Epithelial cell of proximal tubule (primary cell): ENCODE measurements around the gene DTNB. TPM values are rescaled to one million over a fixed set of nuclear protein-coding genes. Genes with fewer than 3 reads are reported as not detected.
"Not testable (repeated sequence)": the region's sequence is repeated elsewhere in the genome, so short reads cannot be mapped to it uniquely, and the experiment has no call there.

ENCODE experiments used
- DNase-seq: peaks from one replicate; pipeline ENCODE4 v3.0.0-alpha.2; 2011; ENCODE audit warnings: low read depth
- H3K4me3 ChIP-seq: 2 replicates; pipeline ENCODE4 v1.5.1; 2011; ENCODE audit warnings: low read depth, mild to moderate bottlenecking, low read length
- total RNA-seq: library from RNA; depleted of rRNA; stranded (reverse); fragments of >200 nt; gene quantifications from 2 replicates; pipeline ENCODE4 v1.2.3, GENCODE V29; 2015
- TF ChIP-seq, protein P1 (sequence below): conservative IDR thresholded peaks from 2 replicates; pipeline ENCODE4 v1.5.1; 2012; ENCODE audit warnings: low read depth, mild to moderate bottlenecking, low read length

The DTNB gene
- total RNA-seq, 1 donor from 2014 or later: 4.8 TPM

GRCh38 chr2:25541378-25541777 is 132.0 kb downstream of the DTNB start:
- TF ChIP-seq, protein P1, sequence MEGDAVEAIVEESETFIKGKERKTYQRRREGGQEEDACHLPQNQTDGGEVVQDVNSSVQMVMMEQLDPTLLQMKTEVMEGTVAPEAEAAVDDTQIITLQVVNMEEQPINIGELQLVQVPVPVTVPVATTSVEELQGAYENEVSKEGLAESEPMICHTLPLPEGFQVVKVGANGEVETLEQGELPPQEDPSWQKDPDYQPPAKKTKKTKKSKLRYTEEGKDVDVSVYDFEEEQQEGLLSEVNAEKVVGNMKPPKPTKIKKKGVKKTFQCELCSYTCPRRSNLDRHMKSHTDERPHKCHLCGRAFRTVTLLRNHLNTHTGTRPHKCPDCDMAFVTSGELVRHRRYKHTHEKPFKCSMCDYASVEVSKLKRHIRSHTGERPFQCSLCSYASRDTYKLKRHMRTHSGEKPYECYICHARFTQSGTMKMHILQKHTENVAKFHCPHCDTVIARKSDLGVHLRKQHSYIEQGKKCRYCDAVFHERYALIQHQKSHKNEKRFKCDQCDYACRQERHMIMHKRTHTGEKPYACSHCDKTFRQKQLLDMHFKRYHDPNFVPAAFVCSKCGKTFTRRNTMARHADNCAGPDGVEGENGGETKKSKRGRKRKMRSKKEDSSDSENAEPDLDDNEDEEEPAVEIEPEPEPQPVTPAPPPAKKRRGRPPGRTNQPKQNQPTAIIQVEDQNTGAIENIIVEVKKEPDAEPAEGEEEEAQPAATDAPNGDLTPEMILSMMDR: no peak
- no peak overlapping the region for H3K4me3 ChIP-seq
- DNase-seq: no peak

- TF ChIP-seq, protein P1: no peak
- DNase-seq: no peak
- H3K4me3 ChIP-seq: no peak overlapping the region
These were observed 134.2 kb downstream of the DTNB start for GRCh38 chr2:25539136-25539535.

DNA sequence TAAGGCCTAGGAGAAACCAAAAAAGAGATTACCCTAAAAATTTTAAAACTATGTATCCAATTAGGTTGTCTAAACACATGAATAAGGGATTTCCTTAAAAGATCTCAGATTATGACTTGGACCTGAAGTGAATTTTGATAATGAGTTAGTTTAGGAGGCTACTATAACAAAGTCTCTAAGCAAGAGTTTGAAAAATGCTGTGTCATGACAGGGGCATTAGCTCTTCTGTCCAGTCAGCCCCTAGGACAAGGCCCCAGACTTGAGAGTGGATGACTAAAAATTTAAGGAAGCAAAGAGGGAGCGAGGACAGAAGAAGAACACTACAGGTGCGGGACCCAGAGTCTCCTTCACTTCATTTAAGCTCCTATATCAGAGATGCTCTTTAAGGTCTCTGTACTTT is 135.9 kb downstream of the DTNB start:
- TF ChIP-seq, protein P1: no peak
- H3K4me3 ChIP-seq: no peak overlapping the region
- no peak for DNase-seq

- not testable (repeated sequence) for H3K4me3 ChIP-seq
These were observed 137.7 kb downstream of the DTNB start for GRCh38 chr2:25535411-25536289.

GRCh38 chr2:25534937-25535336 is 138.4 kb downstream of the DTNB start:
- DNase-seq, H3K4me3 ChIP-seq: not testable (repeated sequence)

More at GRCh38 chr2:25535411-25536289, 137.7 kb downstream of the DTNB start:
- not testable (repeated sequence) for DNase-seq

DNA sequence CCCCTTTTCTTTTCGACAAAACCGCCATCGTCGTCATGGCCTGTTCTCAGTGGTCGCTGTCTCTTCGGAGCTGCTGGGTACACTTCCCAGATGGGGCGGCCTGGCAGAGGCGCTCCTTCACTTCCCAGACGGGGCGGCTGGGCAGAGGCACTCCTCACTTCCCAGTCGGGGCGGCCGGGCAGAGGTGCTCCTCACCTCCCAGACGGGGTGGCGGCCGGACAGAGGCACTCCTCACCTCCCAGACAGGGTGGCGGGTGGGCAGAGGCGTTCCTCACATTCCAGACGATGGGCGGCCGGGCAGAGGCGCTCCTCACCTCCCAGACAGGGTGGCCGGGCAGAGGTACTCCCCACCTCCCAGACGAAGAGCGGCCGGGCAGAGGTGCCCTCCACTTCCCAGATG is 138.9 kb downstream of the DTNB start:
- H3K4me3 ChIP-seq: no peak overlapping the region
- TF ChIP-seq, protein P1: no peak
- no peak for DNase-seq

GRCh38 chr2:25533771-25534170 is 139.6 kb downstream of the DTNB start:
- H3K4me3 ChIP-seq, DNase-seq: not testable (repeated sequence)

- TF ChIP-seq, protein P1: no peak
- DNase-seq: no peak
- H3K4me3 ChIP-seq: no peak overlapping the region
These were observed 140.9 kb downstream of the DTNB start for GRCh38 chr2:25532521-25532920.
